Measurements from ENCODE around the gene ADORA2B.
A peak's percentile ranks its signal among the peaks of the same experiment; 100 is the strongest.

DNA sequence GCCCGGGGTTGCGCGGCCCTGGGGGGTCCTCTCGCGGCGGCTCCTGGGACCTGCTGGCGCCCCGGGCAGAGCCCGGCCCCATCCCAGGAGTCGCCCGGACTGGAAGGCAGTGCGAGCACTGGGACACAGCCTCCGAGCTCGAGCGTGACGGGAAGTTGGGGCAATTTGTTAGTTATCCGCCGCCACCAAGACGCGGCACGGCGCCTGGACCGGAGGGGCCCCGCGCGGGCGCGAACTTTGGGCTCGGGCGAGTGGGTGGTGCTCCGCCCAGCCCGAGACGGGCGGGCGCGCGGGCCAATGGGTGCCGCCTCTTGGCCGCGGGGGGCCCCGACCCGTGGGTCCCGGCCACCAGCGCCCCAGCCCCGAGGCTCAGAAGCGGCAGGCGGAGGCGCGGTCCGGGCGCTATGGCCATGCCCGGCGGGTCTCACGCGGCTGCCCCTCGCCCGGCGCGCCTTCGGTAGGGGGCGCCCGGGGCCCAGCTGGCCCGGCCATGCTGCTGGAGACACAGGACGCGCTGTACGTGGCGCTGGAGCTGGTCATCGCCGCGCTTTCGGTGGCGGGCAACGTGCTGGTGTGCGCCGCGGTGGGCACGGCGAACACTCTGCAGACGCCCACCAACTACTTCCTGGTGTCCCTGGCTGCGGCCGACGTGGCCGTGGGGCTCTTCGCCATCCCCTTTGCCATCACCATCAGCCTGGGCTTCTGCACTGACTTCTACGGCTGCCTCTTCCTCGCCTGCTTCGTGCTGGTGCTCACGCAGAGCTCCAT, at the start of gene ADORA2B:
- TF ChIP-seq POLR2A (IDR thresholded peaks at IDR 0.05) (peak; percentile 47), EP300 (IDR thresholded peaks at IDR 0.05; ENCODE audit: low read depth) (no peak), POLR2AphosphoS5 (IDR thresholded peaks at IDR 0.05) (peak in 2 of 3 donors; percentile 54 to 58)
- TF ChIP-seq, protein P1, sequence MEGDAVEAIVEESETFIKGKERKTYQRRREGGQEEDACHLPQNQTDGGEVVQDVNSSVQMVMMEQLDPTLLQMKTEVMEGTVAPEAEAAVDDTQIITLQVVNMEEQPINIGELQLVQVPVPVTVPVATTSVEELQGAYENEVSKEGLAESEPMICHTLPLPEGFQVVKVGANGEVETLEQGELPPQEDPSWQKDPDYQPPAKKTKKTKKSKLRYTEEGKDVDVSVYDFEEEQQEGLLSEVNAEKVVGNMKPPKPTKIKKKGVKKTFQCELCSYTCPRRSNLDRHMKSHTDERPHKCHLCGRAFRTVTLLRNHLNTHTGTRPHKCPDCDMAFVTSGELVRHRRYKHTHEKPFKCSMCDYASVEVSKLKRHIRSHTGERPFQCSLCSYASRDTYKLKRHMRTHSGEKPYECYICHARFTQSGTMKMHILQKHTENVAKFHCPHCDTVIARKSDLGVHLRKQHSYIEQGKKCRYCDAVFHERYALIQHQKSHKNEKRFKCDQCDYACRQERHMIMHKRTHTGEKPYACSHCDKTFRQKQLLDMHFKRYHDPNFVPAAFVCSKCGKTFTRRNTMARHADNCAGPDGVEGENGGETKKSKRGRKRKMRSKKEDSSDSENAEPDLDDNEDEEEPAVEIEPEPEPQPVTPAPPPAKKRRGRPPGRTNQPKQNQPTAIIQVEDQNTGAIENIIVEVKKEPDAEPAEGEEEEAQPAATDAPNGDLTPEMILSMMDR (IDR thresholded peaks at IDR 0.05), result peak in 4 of 5 experiments; percentile 19 to 57 (median 40)
